SK-N-SH (cell line): Measurements from ENCODE around the gene TPMT. TPM values are rescaled to one million over a fixed set of nuclear protein-coding genes. Genes with fewer than 3 reads are reported as not detected.

Experiments used
- CTCF ChIA-PET: fragments of 300-600, 350-600 bp; formaldehyde crosslinking; extraction: SDS; loops from one replicate; lab custom pipeline; 2021; lab: Yijun Ruan, JAX
- POLR2A ChIA-PET: fragments of 350-600 bp; sonication (Branson Sonifier 250); formaldehyde crosslinking; extraction: SDS; loops from one replicate; lab custom pipeline; 2020; ENCODE audit warnings: antibody characterized with exemption, inconsistent platforms; lab: Yijun Ruan, JAX
- DNase-seq: peaks from one replicate; pipeline ENCODE4 v3.0.0; 2012
- H2AFZ ChIP-seq: fragments of 200-600 bp; sonication (generic); 2 replicates; pipeline ENCODE4 v1.8.1; 2016; ENCODE audit warnings: antibody characterized with exemption, mild to moderate bottlenecking, low read depth
- H3F3A ChIP-seq: fragments of 200-600 bp; sonication (generic); replicated peaks from 2 replicates; pipeline ENCODE3; 2016; ENCODE audit warnings: antibody characterized with exemption, mild to moderate bottlenecking; ENCODE audit not compliant: insufficient read depth
- H3K27ac ChIP-seq, 2 experiments: fragments of 200-500 bp in 1 of 2; fragments of 200-600 bp in 1 of 2; sonication (Bioruptor generic) in 1 of 2; sonication (generic), shearing (Covaris generic) in 1 of 2; 2 replicates each; pipeline versions ENCODE4 v1.5.1 to v1.6.1; 2014 to 2016; ENCODE audit warnings: low read depth in 2 of 2, inconsistent platforms in 1 of 2, low read length in 1 of 2, mild to moderate bottlenecking in 1 of 2, mixed read lengths in 1 of 2
- H3K27me3 ChIP-seq: fragments of 200-600 bp; sonication (generic), shearing (Covaris generic); 2 replicates; pipeline ENCODE4 v1.6.1; 2016; ENCODE audit warnings: mixed run types; ENCODE audit not compliant: insufficient read depth
- H3K36me3 ChIP-seq, 2 experiments: fragments of 200-500 bp in 1 of 2; fragments of 200-600 bp in 1 of 2; sonication (Bioruptor generic) in 1 of 2; sonication (generic) in 1 of 2; replicated peaks in 1 of 2; 2 replicates each; pipeline versions ENCODE3 to v1.5.1; 2014 to 2016; ENCODE audit warnings: low read length in 1 of 2, mild to moderate bottlenecking in 1 of 2; ENCODE audit not compliant: insufficient read depth in 2 of 2, control insufficient read depth in 1 of 2
- H3K4me1 ChIP-seq, 2 experiments: fragments of 200-500 bp in 1 of 2; fragments of 200-600 bp in 1 of 2; sonication (Bioruptor generic) in 1 of 2; sonication (generic), shearing (Covaris generic) in 1 of 2; 2 replicates each; pipeline versions ENCODE4 v1.5.1 to v1.6.1; 2014 to 2016; ENCODE audit warnings: low read depth in 1 of 2, low read length in 1 of 2, mixed run types in 1 of 2; ENCODE audit not compliant: insufficient read depth in 2 of 2, control insufficient read depth in 1 of 2
- H3K4me2 ChIP-seq: fragments of 200-600 bp; sonication (generic), shearing (Covaris generic); 2 replicates; pipeline ENCODE4 v1.6.1; 2017; ENCODE audit warnings: mixed run types
- H3K4me3 ChIP-seq, 2 experiments: fragments of 200-500 bp in 1 of 2; fragments of 200-600 bp in 1 of 2; sonication (Bioruptor generic) in 1 of 2; sonication (generic), shearing (Covaris generic) in 1 of 2; 2 replicates each; pipeline versions ENCODE4 v1.5.1 to v1.8.1; 2014 to 2016; ENCODE audit warnings: low read depth in 2 of 2, inconsistent platforms in 1 of 2, low read length in 1 of 2, mild to moderate bottlenecking in 1 of 2, mixed read lengths in 1 of 2, moderate library complexity in 1 of 2
- H3K79me2 ChIP-seq: fragments of 200-600 bp; sonication (generic); 2 replicates; pipeline ENCODE4 v1.8.1; 2017; ENCODE audit warnings: mild to moderate bottlenecking; ENCODE audit not compliant: insufficient read depth
- H3K9ac ChIP-seq: fragments of 200-600 bp; sonication (generic); 2 replicates; pipeline ENCODE4 v1.6.1; 2017; ENCODE audit warnings: mixed run types
- H3K9me2 ChIP-seq: fragments of 200-600 bp; sonication (generic); 2 replicates; pipeline ENCODE4 v1.6.1; 2017; ENCODE audit warnings: mixed run types
- H3K9me3 ChIP-seq: fragments of 200-600 bp; sonication (generic); 2 replicates; pipeline ENCODE4 v1.6.1; 2017; ENCODE audit warnings: mixed run types, mild to moderate bottlenecking, moderate library complexity
- H4K20me1 ChIP-seq: fragments of 200-600 bp; sonication (generic); 2 replicates; pipeline ENCODE4 v1.6.1; 2017; ENCODE audit warnings: mild to moderate bottlenecking, mixed run types; ENCODE audit not compliant: insufficient read depth
- CHD2 ChIP-seq: fragments of 150-350 bp; IDR thresholded peaks from 2 replicates; pipeline ENCODE4 v1.6.1; 2018; ENCODE audit warnings: low read length; ENCODE audit not compliant: partially characterized antibody
- ELF1 ChIP-seq: IDR thresholded peaks from 2 replicates; pipeline ENCODE4 v1.4.0; 2012
- EP300 ChIP-seq, 2 experiments: IDR thresholded peaks; 2 replicates each; pipeline versions ENCODE4 v1.4.0 to v1.6.1; 2012; ENCODE audit warnings: borderline replicate concordance in 1 of 2, low read depth in 1 of 2, low read length in 1 of 2
- FOSL2 ChIP-seq: IDR thresholded peaks from 2 replicates; pipeline ENCODE4 v1.4.0; 2012; ENCODE audit warnings: low read depth, mild to moderate bottlenecking, moderate library complexity, borderline replicate concordance
- IRF3 ChIP-seq: fragments of 150-350 bp; IDR thresholded peaks from 2 replicates; pipeline ENCODE4 v1.6.1; 2016; ENCODE audit warnings: mild to moderate bottlenecking, low read depth, low read length
- JUND ChIP-seq: IDR thresholded peaks from 2 replicates; pipeline ENCODE4 v1.4.0; 2012
- MXI1 ChIP-seq: IDR thresholded peaks from 2 replicates; pipeline ENCODE4 v1.6.1; 2012; ENCODE audit warnings: mild to moderate bottlenecking, low read depth, low read length, improper control_type of control experiment
- NRF1 ChIP-seq: IDR thresholded peaks from 2 replicates; pipeline ENCODE4 v1.6.1; 2012; ENCODE audit warnings: low read depth, mild to moderate bottlenecking, low read length
- PBX3 ChIP-seq: IDR thresholded peaks from 2 replicates; pipeline ENCODE4; 2012
- POLR2AphosphoS5 ChIP-seq: IDR thresholded peaks from 2 replicates; pipeline ENCODE4 v1.6.1; 2012; ENCODE audit warnings: low read depth, low read length
- RAD21 ChIP-seq: IDR thresholded peaks from 2 replicates; pipeline ENCODE4 v1.6.1; 2012; ENCODE audit warnings: mild to moderate bottlenecking, low read length
- RFX5 ChIP-seq: IDR thresholded peaks from 2 replicates; pipeline ENCODE4 v1.6.1; 2012; ENCODE audit warnings: mild to moderate bottlenecking, improper control_type of control experiment, low read length
- SIN3A ChIP-seq: IDR thresholded peaks from 2 replicates; pipeline ENCODE4 v1.6.1; 2012; ENCODE audit warnings: low read depth, mild to moderate bottlenecking, low read length, moderate library complexity, borderline replicate concordance
- SMC3 ChIP-seq: IDR thresholded peaks from 2 replicates; pipeline ENCODE4 v1.6.1; 2012; ENCODE audit warnings: low read depth, low read length, improper control_type of control experiment
- TCF12 ChIP-seq: IDR thresholded peaks from 2 replicates; pipeline ENCODE4 v1.4.0; 2012
- TEAD4 ChIP-seq: IDR thresholded peaks from 2 replicates; pipeline ENCODE4 v1.4.0; 2012; ENCODE audit warnings: mild to moderate bottlenecking, borderline replicate concordance; ENCODE audit not compliant: insufficient read depth
- USF2 ChIP-seq: fragments of 150-350 bp; IDR thresholded peaks from 2 replicates; pipeline ENCODE4 v1.6.1; 2017; ENCODE audit warnings: antibody characterized with exemption, low read length, low read depth, borderline replicate concordance
- ZBTB33 ChIP-seq: IDR thresholded peaks from 2 replicates; pipeline ENCODE4 v1.4.0; 2012; ENCODE audit warnings: low read depth, borderline replicate concordance
- WGBS: methylation state at CpG from one replicate; pipeline ENCODE4 v1.1.6; 2017; ENCODE audit warnings: low lambda C conversion rate; 5-methylcytosine and 5-hydroxymethylcytosine counted together
- polyA plus RNA-seq, 3 experiments: library from polyadenylated mRNA; depleted of rRNA; stranded (reverse); fragments of >200 nt; gene quantifications; 2 replicates each; pipeline ENCODE4 v1.2.3, GENCODE V29; 2012

Gene TPMT
- polyA plus RNA-seq, 1 of the 3 experiments (the other 2 are of a cell fraction) = 8.1 TPM

- TF ChIP-seq POLR2AphosphoS5 (no peak), MXI1 (no peak), TCF12 (no peak), JUND (no peak)
Observed at GRCh38 chr6:18087396-18088165, 67.3 kb downstream of the TPMT start (continued).

GRCh38 chr6:18081025-18081668, 73.7 kb downstream of the TPMT start:
- no peak overlapping the region for H2AFZ ChIP-seq
- H3K36me3 ChIP-seq = no peaks in the 10 kb centered on the region
- H3F3A ChIP-seq = no peaks in the 10 kb centered on the region
- no peak overlapping the region for H3K9ac ChIP-seq
- no peaks in the 10 kb centered on the region for H3K27me3 ChIP-seq
- ChIA-PET POLR2A (no interaction called here), CTCF (interaction anchor here (0.6 kb wide), 1 partner anchor 89 kb away, joined by 3 read pairs; no protein-coding TSS in a partner anchor)
- 68% methylated on average over 11 of the region's 11 CpGs for WGBS
- H3K4me1 ChIP-seq = no peaks in the 10 kb centered on the region
- no peak overlapping the region for H3K27ac ChIP-seq
- no peak for DNase-seq
- no peaks in the 10 kb centered on the region for H3K79me2 ChIP-seq
- no peak overlapping the region for H3K4me3 ChIP-seq
- H3K4me2 ChIP-seq = no peak overlapping the region
- H3K9me3 ChIP-seq = no peaks in the 10 kb centered on the region
- H3K9me2 ChIP-seq = no peaks in the 10 kb centered on the region
- H4K20me1 ChIP-seq = no peaks in the 10 kb centered on the region
- no peak for TF ChIP-seq TCF12
- no peak for TF ChIP-seq SMC3
- TF ChIP-seq IRF3 = no peak
- no peak for TF ChIP-seq PBX3
- TF ChIP-seq ELF1 = no peak
- TF ChIP-seq NRF1 = no peak
- no peak for TF ChIP-seq RFX5

GRCh38 chr6:18080544-18080943, 74.3 kb downstream of the TPMT start:
- Histone ChIP-seq H3K79me2 (no peaks in the 10 kb centered on the region), H3K27me3 (no peaks in the 10 kb centered on the region), H3K4me2 (no peak overlapping the region), H3K36me3 (no peaks in the 10 kb centered on the region), H3K9ac (no peak overlapping the region), H3K4me3 (no peak overlapping the region), H3F3A (no peaks in the 10 kb centered on the region), H3K9me3 (no peaks in the 10 kb centered on the region), H3K9me2 (no peaks in the 10 kb centered on the region), H4K20me1 (no peaks in the 10 kb centered on the region), H2AFZ (no peak overlapping the region), H3K27ac (no peak overlapping the region), H3K4me1 (no peaks in the 10 kb centered on the region)
- DNase-seq = no peak
- POLR2A ChIA-PET = no interaction called here
- CTCF ChIA-PET = interaction anchor here (0.6 kb wide), 1 partner anchor 88 kb away, joined by 3 read pairs; no protein-coding TSS in a partner anchor
- 66% methylated on average over 4 of the region's 4 CpGs for WGBS
- TF ChIP-seq RAD21 = no peak
- TF ChIP-seq MXI1 = no peak
- TF ChIP-seq ZBTB33 = no peak
- no peak for TF ChIP-seq EP300 (IDR thresholded peaks at IDR 0.05; ENCODE audit: borderline replicate concordance in 1 of 2, low read depth in 1 of 2, low read length in 1 of 2)
- no peak for TF ChIP-seq ELF1
- no peak for TF ChIP-seq USF2
- no peak for TF ChIP-seq TEAD4
- no peak for TF ChIP-seq FOSL2
- no peak for TF ChIP-seq CHD2
- no peak for TF ChIP-seq SIN3A
- no peak for TF ChIP-seq NRF1
- no peak for TF ChIP-seq PBX3
